Ishikawa (cell line): Measurements from ENCODE around the gene SPON1.

Experiments used
- EP300 ChIP-seq: IDR thresholded peaks from 2 replicates; pipeline ENCODE4 v1.6.1; 2012; ENCODE audit warnings: borderline replicate concordance
- NFIC ChIP-seq: IDR thresholded peaks from 2 replicates; pipeline ENCODE4 v1.6.1; 2012
- RAD21 ChIP-seq: IDR thresholded peaks from 2 replicates; pipeline ENCODE4 v1.6.1; 2012; ENCODE audit warnings: low read depth
- YY1 ChIP-seq: IDR thresholded peaks from 2 replicates; pipeline ENCODE4 v1.6.1; 2012; ENCODE audit warnings: low read depth

GRCh38 chr11:14269692-14270573, 307.4 kb downstream of the SPON1 start:
- TF ChIP-seq YY1, result no peak
- TF ChIP-seq EP300, result no peak
- TF ChIP-seq RAD21, result no peak
- no peak for TF ChIP-seq NFIC
